Immature natural killer cell (primary cell): ENCODE measurements around the gene MLANA. TPM values are rescaled to one million over a fixed set of nuclear protein-coding genes. Genes with fewer than 3 reads are reported as not detected.

Experiments used
- DNase-seq, 3 donors: peaks; one replicate each; pipeline ENCODE4 v3.0.0; 2022; ENCODE audit warnings: mixed read lengths in 1 of 3
- H3K27ac Mint-ChIP-seq, 6 donors: one replicate each; pipeline ENCODE4 v1.8.0; 2020; ENCODE audit warnings: mixed read lengths in 6 of 6, mild to moderate bottlenecking in 5 of 6, inconsistent platforms in 4 of 6, moderate library complexity in 3 of 6
- H3K27me3 Mint-ChIP-seq, 3 donors: one replicate each; pipeline ENCODE4 v1.8.0; 2020 to 2021; ENCODE audit warnings: low read depth in 3 of 3, mild to moderate bottlenecking in 3 of 3, mixed read lengths in 3 of 3, moderate library complexity in 3 of 3, inconsistent platforms in 1 of 3
- H3K36me3 Mint-ChIP-seq, 3 donors: one replicate each; pipeline ENCODE4 v1.8.0; 2020; ENCODE audit warnings: mixed read lengths in 3 of 3, inconsistent platforms in 2 of 3, mild to moderate bottlenecking in 2 of 3
- H3K4me1 Mint-ChIP-seq, 2 donors: one replicate each; pipeline ENCODE4 v1.8.0; 2020; ENCODE audit warnings: inconsistent platforms in 2 of 2, mild to moderate bottlenecking in 2 of 2, mixed read lengths in 2 of 2, moderate library complexity in 1 of 2
- H3K4me3 Mint-ChIP-seq, 5 donors: one replicate each; pipeline ENCODE4 v1.8.0; 2020; ENCODE audit warnings: mild to moderate bottlenecking in 5 of 5, mixed read lengths in 5 of 5, inconsistent platforms in 3 of 5, moderate library complexity in 3 of 5
- H3K9me3 Mint-ChIP-seq, 6 donors: one replicate each; pipeline ENCODE4 v1.8.0; 2020; ENCODE audit warnings: mild to moderate bottlenecking in 6 of 6, mixed read lengths in 6 of 6, inconsistent platforms in 4 of 6, moderate library complexity in 3 of 6
- polyA plus RNA-seq, 3 donors: library from polyadenylated mRNA; unstranded; fragments of 300-500 nt; fragmentation: Illumina TruSeq; gene quantifications; one replicate each; pipeline ENCODE4 v1.2.3, GENCODE V29; 2021

Gene MLANA
- polyA plus RNA-seq, 3 donors from 2014 or later: 0.27 TPM; not detected in 2

GRCh38 chr9:5922192-5922591 is 31.5 kb downstream of the MLANA start:
- no peaks in the 10 kb centered on the region for H3K9me3 Mint-ChIP-seq
- peaks cover 9 to 38% (median 23%) of the 10 kb centered on the region in 3 donors for H3K36me3 Mint-ChIP-seq
- peak overlapping the region; percentile 53 to 75 (median 70) for H3K4me3 Mint-ChIP-seq
- peaks cover 0 to 10% (median 0%) of the 10 kb centered on the region in 3 donors for H3K27me3 Mint-ChIP-seq
- peak overlapping the region; percentile 81 to 94 (median 90) for H3K27ac Mint-ChIP-seq
- peak; percentile 46 to 72 (median 67) for DNase-seq
- H3K4me1 Mint-ChIP-seq: peaks cover 55 to 62% of the 10 kb centered on the region in 2 donors

- no peak for DNase-seq
- H3K27me3 Mint-ChIP-seq: no peaks in the 10 kb centered on the region
- no peaks in the 10 kb centered on the region for H3K4me1 Mint-ChIP-seq
- no peaks in the 10 kb centered on the region for H3K9me3 Mint-ChIP-seq
- no peak overlapping the region for H3K27ac Mint-ChIP-seq
- peaks cover 4 to 7% (median 4%) of the 10 kb centered on the region in 3 donors for H3K36me3 Mint-ChIP-seq
- no peak overlapping the region for H3K4me3 Mint-ChIP-seq
These were observed 41.0 kb downstream of the MLANA start for GRCh38 chr9:5931657-5932056.

- Mint-ChIP-seq H3K9me3 (no peaks in the 10 kb centered on the region), H3K27ac (no peak overlapping the region), H3K4me3 (no peak overlapping the region), H3K36me3 (peaks cover 0 to 10% (median 0%) of the 10 kb centered on the region in 3 donors), H3K4me1 (no peaks in the 10 kb centered on the region), H3K27me3 (peaks cover 0 to 2% (median 0%) of the 10 kb centered on the region in 3 donors)
- no peak for DNase-seq
These were observed 47.8 kb downstream of the MLANA start for GRCh38 chr9:5938449-5938848.

GRCh38 chr9:5939530-5939929 is 48.8 kb downstream of the MLANA start:
- Mint-ChIP-seq H3K27ac (no peak overlapping the region), H3K27me3 (peaks cover 0 to 2% (median 0%) of the 10 kb centered on the region in 3 donors), H3K36me3 (peaks cover 0 to 8% (median 0%) of the 10 kb centered on the region in 3 donors), H3K9me3 (no peaks in the 10 kb centered on the region), H3K4me3 (no peak overlapping the region), H3K4me1 (no peaks in the 10 kb centered on the region)
- no peak for DNase-seq

- DNase-seq: no peak
- Mint-ChIP-seq H3K4me3 (no peak overlapping the region), H3K27ac (no peak overlapping the region), H3K9me3 (no peaks in the 10 kb centered on the region), H3K4me1 (peaks cover 6 to 15% of the 10 kb centered on the region in 2 donors), H3K36me3 (peaks cover 0 to 8% (median 0%) of the 10 kb centered on the region in 3 donors), H3K27me3 (peaks cover 0 to 2% (median 0%) of the 10 kb centered on the region in 3 donors)
These were observed 50.5 kb downstream of the MLANA start for GRCh38 chr9:5941214-5941613.

- H3K4me3 Mint-ChIP-seq: no peak overlapping the region
- H3K36me3 Mint-ChIP-seq: peaks cover 0 to 3% (median 0%) of the 10 kb centered on the region in 3 donors
- no peak overlapping the region for H3K27ac Mint-ChIP-seq
- no peaks in the 10 kb centered on the region for H3K9me3 Mint-ChIP-seq
- DNase-seq: no peak
- peaks cover 0 to 4% (median 0%) of the 10 kb centered on the region in 3 donors for H3K27me3 Mint-ChIP-seq
- peaks cover 36 to 54% of the 10 kb centered on the region in 2 donors for H3K4me1 Mint-ChIP-seq
These were observed 54.4 kb downstream of the MLANA start for GRCh38 chr9:5945112-5945511.

- Mint-ChIP-seq H3K4me1 (peaks cover 36 to 54% of the 10 kb centered on the region in 2 donors), H3K27me3 (peaks cover 0 to 3% (median 0%) of the 10 kb centered on the region in 3 donors), H3K9me3 (no peaks in the 10 kb centered on the region), H3K27ac (peak overlapping the region; percentile 8 to 85 (median 74)), H3K36me3 (peaks cover 0 to 3% (median 0%) of the 10 kb centered on the region in 3 donors), H3K4me3 (peak overlapping the region; percentile 50 to 86 (median 75))
- peak; percentile 21 to 45 (median 43) for DNase-seq
These were observed 57.2 kb downstream of the MLANA start for GRCh38 chr9:5947912-5948311.

GRCh38 chr9:5949103-5949699 is 58.5 kb downstream of the MLANA start:
- Mint-ChIP-seq H3K27me3 (peaks cover 0 to 3% (median 0%) of the 10 kb centered on the region in 3 donors), H3K9me3 (no peaks in the 10 kb centered on the region), H3K4me3 (peak overlapping the region; percentile 67 to 83 (median 78)), H3K4me1 (peaks cover 36 to 54% of the 10 kb centered on the region in 2 donors), H3K36me3 (peaks cover 0 to 4% (median 3%) of the 10 kb centered on the region in 3 donors), H3K27ac (peak overlapping the region; percentile 67 to 88 (median 78))
- peak; percentile 28 to 33 (median 32) for DNase-seq

GRCh38 chr9:5950261-5950660 is 59.6 kb downstream of the MLANA start:
- peaks cover 0 to 7% (median 3%) of the 10 kb centered on the region in 3 donors for H3K36me3 Mint-ChIP-seq
- H3K9me3 Mint-ChIP-seq: no peaks in the 10 kb centered on the region
- H3K4me3 Mint-ChIP-seq: no peak overlapping the region
- peaks cover 0 to 3% (median 0%) of the 10 kb centered on the region in 3 donors for H3K27me3 Mint-ChIP-seq
- H3K4me1 Mint-ChIP-seq: peaks cover 33 to 49% of the 10 kb centered on the region in 2 donors
- peak overlapping the region in 1 of 6 donors; percentile 22 for H3K27ac Mint-ChIP-seq
- DNase-seq: no peak

GRCh38 chr9:5951686-5952211 is 61.1 kb downstream of the MLANA start:
- DNase-seq: no peak
- H3K27ac Mint-ChIP-seq: no peak overlapping the region
- peaks cover 0 to 3% (median 0%) of the 10 kb centered on the region in 3 donors for H3K27me3 Mint-ChIP-seq
- H3K36me3 Mint-ChIP-seq: peaks cover 0 to 7% (median 3%) of the 10 kb centered on the region in 3 donors
- H3K4me3 Mint-ChIP-seq: no peak overlapping the region
- peaks cover 25 to 35% of the 10 kb centered on the region in 2 donors for H3K4me1 Mint-ChIP-seq
- H3K9me3 Mint-ChIP-seq: no peaks in the 10 kb centered on the region

- H3K4me3 Mint-ChIP-seq: no peak overlapping the region
- H3K9me3 Mint-ChIP-seq: no peaks in the 10 kb centered on the region
- DNase-seq: no peak
- H3K4me1 Mint-ChIP-seq: peaks cover 8 to 20% of the 10 kb centered on the region in 2 donors
- no peak overlapping the region for H3K27ac Mint-ChIP-seq
- H3K36me3 Mint-ChIP-seq: peaks cover 3 to 11% (median 3%) of the 10 kb centered on the region in 3 donors
- H3K27me3 Mint-ChIP-seq: no peaks in the 10 kb centered on the region
These were observed 63.3 kb downstream of the MLANA start for GRCh38 chr9:5953743-5954707.

- H3K4me3 Mint-ChIP-seq: no peak overlapping the region
- H3K36me3 Mint-ChIP-seq: peaks cover 3 to 14% (median 7%) of the 10 kb centered on the region in 3 donors
- DNase-seq: no peak
- no peaks in the 10 kb centered on the region for H3K9me3 Mint-ChIP-seq
- H3K27me3 Mint-ChIP-seq: no peaks in the 10 kb centered on the region
- H3K4me1 Mint-ChIP-seq: peaks cover 2 to 18% of the 10 kb centered on the region in 2 donors
- H3K27ac Mint-ChIP-seq: no peak overlapping the region
These were observed 66.5 kb downstream of the MLANA start for GRCh38 chr9:5957166-5957565.

GRCh38 chr9:5958273-5958672 is 67.6 kb downstream of the MLANA start:
- no peak for DNase-seq
- H3K27me3 Mint-ChIP-seq: no peaks in the 10 kb centered on the region
- H3K4me3 Mint-ChIP-seq: no peak overlapping the region
- H3K27ac Mint-ChIP-seq: no peak overlapping the region
- no peaks in the 10 kb centered on the region for H3K9me3 Mint-ChIP-seq
- H3K36me3 Mint-ChIP-seq: peaks cover 0 to 14% (median 7%) of the 10 kb centered on the region in 3 donors
- H3K4me1 Mint-ChIP-seq: peaks cover 2 to 18% of the 10 kb centered on the region in 2 donors
